Panc1 (cell line): ENCODE results near the gene TSNAXIP1. TPM values are rescaled to one million over a fixed set of nuclear protein-coding genes. Genes with fewer than 3 reads are reported as not detected.

Source experiments
- ATAC-seq: fragments of 200-7000 bp; cut with Tn5 transposase; 2 replicates; pipeline ENCODE4 v1.9.1; 2020; ENCODE audit warnings: mild to moderate bottlenecking, moderate library complexity
- BruUV-seq: library from RNA; stranded (reverse); fragments of 400-500 nt; replicated peaks from 2 replicates; lab custom pipeline; 2021; lab: Mats Ljungman, UMichigan
- CTCF ChIA-PET: fragments of 300-600 bp; sonication (Branson Sonifier 250); formaldehyde crosslinking; loops from one replicate; lab custom pipeline; 2022; ENCODE audit warnings: antibody characterized with exemption; lab: Charles Lee
- POLR2A ChIA-PET: fragments of 300-600 bp; sonication (Branson Sonifier 250); formaldehyde crosslinking; loops from one replicate; lab custom pipeline; 2022; ENCODE audit warnings: antibody characterized with exemption; lab: Charles Lee
- DNase-seq: peaks from one replicate; pipeline ENCODE4 v3.0.0-alpha.2; 2010; ENCODE audit warnings: low read depth, low spot score
- H3K27ac ChIP-seq: 2 replicates; pipeline ENCODE4 v1.5.1; 2011; ENCODE audit warnings: mild to moderate bottlenecking, low read length, inconsistent platforms
- H3K27me3 ChIP-seq: fragments of 200-500 bp; sonication (Bioruptor generic); 2 replicates; pipeline ENCODE4 v1.6.0; 2014; ENCODE audit warnings: low read length, inconsistent platforms; ENCODE audit not compliant: control insufficient read depth, insufficient read depth
- H3K36me3 ChIP-seq: fragments of 200-500 bp; sonication (Bioruptor generic); 2 replicates; pipeline ENCODE4 v1.5.1; 2014; ENCODE audit warnings: inconsistent platforms, mild to moderate bottlenecking, low read length, moderate library complexity; ENCODE audit not compliant: control insufficient read depth, insufficient read depth
- H3K4me1 ChIP-seq: 2 replicates; pipeline ENCODE4 v1.5.1; 2011; ENCODE audit warnings: inconsistent platforms, mild to moderate bottlenecking, low read length, moderate library complexity; ENCODE audit not compliant: control insufficient read depth, insufficient read depth
- H3K4me3 ChIP-seq, 2 experiments: 2 replicates each; pipeline ENCODE4 v1.5.1; 2011 to 2012; ENCODE audit warnings: low read depth in 2 of 2, low read length in 2 of 2, mild to moderate bottlenecking in 2 of 2, inconsistent platforms in 1 of 2, moderate library complexity in 1 of 2
- H3K9me3 ChIP-seq: fragments of 200-500 bp; sonication (Bioruptor generic); 2 replicates; pipeline ENCODE4 v1.5.1; 2014; ENCODE audit warnings: low read depth, mild to moderate bottlenecking, inconsistent platforms, low read length, moderate library complexity; ENCODE audit not compliant: control insufficient read depth, insufficient read depth
- CTCF ChIP-seq: fragments of 450-650 bp; IDR thresholded peaks from 2 replicates; pipeline ENCODE4 v1.5.1; 2017; ENCODE audit warnings: mild to moderate bottlenecking
- POLR2AphosphoS5 ChIP-seq: IDR thresholded peaks from 2 replicates; pipeline ENCODE4 v1.6.1; 2012; ENCODE audit warnings: mild to moderate bottlenecking, low read depth, low read length, moderate library complexity
- REST ChIP-seq, 2 experiments: IDR thresholded peaks; 2 replicates each; pipeline ENCODE4 v1.6.1; 2011 to 2012; ENCODE audit warnings: low read depth in 2 of 2, control low read depth in 1 of 2, low read length in 1 of 2, mild to moderate bottlenecking in 1 of 2, moderate library complexity in 1 of 2; ENCODE audit not compliant: insufficient read depth in 1 of 2
- SIN3A ChIP-seq: IDR thresholded peaks from 2 replicates; pipeline ENCODE4 v1.6.1; 2012; ENCODE audit warnings: low read depth, mild to moderate bottlenecking, low read length, moderate library complexity, borderline replicate concordance; ENCODE audit not compliant: insufficient read depth
- TCF7L2 ChIP-seq: IDR thresholded peaks from 2 replicates; pipeline ENCODE4 v1.6.1; 2011; ENCODE audit warnings: mild to moderate bottlenecking, low read depth, low read length, inconsistent platforms
- in situ Hi-C: cut with HindIII; loops from 2 replicates; pipeline ENCODE4 v1.10.0; 2016; ENCODE audit warnings: low sequenced_read_pairs, low pct_unique_long_range_greater_than_20kb
- intact Hi-C: fragments of 100-400 bp; cut with micrococcal nuclease; formaldehyde crosslinking; loops from one replicate; pipeline ENCODE4 v1.10.0; 2022; ENCODE audit not compliant: unreplicated experiment
- total RNA-seq: library from RNA; stranded (reverse); gene quantifications from one replicate; pipeline ENCODE4 v1.2.1, GENCODE V29; 2021; ENCODE audit not compliant: unreplicated experiment

The TSNAXIP1 gene
- total RNA-seq, 1 experiment from 2014 or later, result 1.6 TPM

- TF ChIP-seq REST (IDR thresholded peaks at IDR 0.05; ENCODE audit: insufficient read depth in 1 of 2, low read depth in 2 of 2, low read length in 1 of 2) (no peak), SIN3A (no peak), POLR2AphosphoS5 (no peak), TCF7L2 (no peak), CTCF (no peak)
- intact Hi-C loops (loop anchor here (10.0 kb wide), 1 partner anchor 126 kb away; no protein-coding TSS in a partner anchor), in situ Hi-C loops (no loop called here)
- Histone ChIP-seq H3K27ac (no peak overlapping the region), H3K36me3 (no peaks in the 10 kb centered on the region; the same call in 1 of the 2 replicates), H3K27me3 (no peaks in the 10 kb centered on the region), H3K4me3 (no peak overlapping the region), H3K9me3 (no peaks in the 10 kb centered on the region), H3K4me1 (peaks cover 7% of the 10 kb centered on the region)
- POLR2A ChIA-PET, result no interaction called here
- ATAC-seq, result no peak
- no peak for DNase-seq
- CTCF ChIA-PET, result no interaction called here
- BruUV-seq, result no TSS peak
Observed at GRCh38 chr16:67801241-67801640, 5.4 kb upstream of the TSNAXIP1 start.

- POLR2A ChIA-PET, result interaction anchor here (0.7 kb wide), 1 partner anchor 80 kb away, joined by 4 read pairs; no protein-coding TSS in a partner anchor
- Histone ChIP-seq H3K27me3 (no peaks in the 10 kb centered on the region), H3K4me3 (no peak overlapping the region), H3K4me1 (peaks cover 7% of the 10 kb centered on the region), H3K9me3 (no peaks in the 10 kb centered on the region), H3K27ac (no peak overlapping the region), H3K36me3 (no peaks in the 10 kb centered on the region; the same call in 1 of the 2 replicates)
- TF ChIP-seq POLR2AphosphoS5 (no peak), TCF7L2 (no peak), SIN3A (no peak), CTCF (no peak), REST (IDR thresholded peaks at IDR 0.05; ENCODE audit: insufficient read depth in 1 of 2, low read depth in 2 of 2, low read length in 1 of 2) (no peak)
- intact Hi-C loops (loop anchor here (10.0 kb wide), 1 partner anchor 127 kb away; no protein-coding TSS in a partner anchor), in situ Hi-C loops (no loop called here)
- DNase-seq (no peak), ATAC-seq (no peak)
- BruUV-seq, result no TSS peak
- CTCF ChIA-PET, result interaction anchor here (0.7 kb wide), 2 partner anchors 15 to 281 kb away, joined by 3 to 8 read pairs; no protein-coding TSS in a partner anchor
Observed at GRCh38 chr16:67801883-67802282, 4.8 kb upstream of the TSNAXIP1 start.
